Immature natural killer cell (primary cell): ENCODE data around the gene MAML3. TPM values are rescaled to one million over a fixed set of nuclear protein-coding genes. Genes with fewer than 3 reads are reported as not detected.

Experiments
- DNase-seq, 3 donors: peaks; one replicate each; pipeline ENCODE4 v3.0.0; 2022; ENCODE audit warnings: mixed read lengths in 1 of 3
- H3K27ac Mint-ChIP-seq, 6 donors: one replicate each; pipeline ENCODE4 v1.8.0; 2020; ENCODE audit warnings: mixed read lengths in 6 of 6, mild to moderate bottlenecking in 5 of 6, inconsistent platforms in 4 of 6, moderate library complexity in 3 of 6
- H3K27me3 Mint-ChIP-seq, 3 donors: one replicate each; pipeline ENCODE4 v1.8.0; 2020 to 2021; ENCODE audit warnings: low read depth in 3 of 3, mild to moderate bottlenecking in 3 of 3, mixed read lengths in 3 of 3, moderate library complexity in 3 of 3, inconsistent platforms in 1 of 3
- H3K36me3 Mint-ChIP-seq, 3 donors: one replicate each; pipeline ENCODE4 v1.8.0; 2020; ENCODE audit warnings: mixed read lengths in 3 of 3, inconsistent platforms in 2 of 3, mild to moderate bottlenecking in 2 of 3
- H3K4me1 Mint-ChIP-seq, 2 donors: one replicate each; pipeline ENCODE4 v1.8.0; 2020; ENCODE audit warnings: inconsistent platforms in 2 of 2, mild to moderate bottlenecking in 2 of 2, mixed read lengths in 2 of 2, moderate library complexity in 1 of 2
- H3K4me3 Mint-ChIP-seq, 5 donors: one replicate each; pipeline ENCODE4 v1.8.0; 2020; ENCODE audit warnings: mild to moderate bottlenecking in 5 of 5, mixed read lengths in 5 of 5, inconsistent platforms in 3 of 5, moderate library complexity in 3 of 5
- H3K9me3 Mint-ChIP-seq, 6 donors: one replicate each; pipeline ENCODE4 v1.8.0; 2020; ENCODE audit warnings: mild to moderate bottlenecking in 6 of 6, mixed read lengths in 6 of 6, inconsistent platforms in 4 of 6, moderate library complexity in 3 of 6
- polyA plus RNA-seq, 3 donors: library from polyadenylated mRNA; unstranded; fragments of 300-500 nt; fragmentation: Illumina TruSeq; gene quantifications; one replicate each; pipeline ENCODE4 v1.2.3, GENCODE V29; 2021

MAML3 gene
- polyA plus RNA-seq, 3 donors from 2014 or later: 0.41 to 1.2 TPM; not detected in 1

- Mint-ChIP-seq H3K4me1 (no peaks in the 10 kb centered on the region), H3K36me3 (no peaks in the 10 kb centered on the region), H3K27me3 (peaks cover 2 to 5% (median 2%) of the 10 kb centered on the region in 3 donors), H3K4me3 (no peak overlapping the region), H3K27ac (no peak overlapping the region), H3K9me3 (no peaks in the 10 kb centered on the region)
- DNase-seq: no peak
These were observed 16.3 kb upstream of the MAML3 start for GRCh38 chr4:140170299-140170698.

GRCh38 chr4:140168936-140169335 is 15.0 kb upstream of the MAML3 start:
- no peak for DNase-seq
- peaks cover 0 to 5% (median 0%) of the 10 kb centered on the region in 3 donors for H3K27me3 Mint-ChIP-seq
- H3K36me3 Mint-ChIP-seq: no peaks in the 10 kb centered on the region
- H3K4me1 Mint-ChIP-seq: no peaks in the 10 kb centered on the region
- no peak overlapping the region for H3K4me3 Mint-ChIP-seq
- H3K9me3 Mint-ChIP-seq: no peaks in the 10 kb centered on the region
- no peak overlapping the region for H3K27ac Mint-ChIP-seq

GRCh38 chr4:140168474-140168873 is 14.5 kb upstream of the MAML3 start:
- H3K9me3 Mint-ChIP-seq: no peaks in the 10 kb centered on the region

GRCh38 chr4:140163029-140163810 is 9.2 kb upstream of the MAML3 start:
- H3K4me1 Mint-ChIP-seq: peaks cover 0 to 1% of the 10 kb centered on the region in 2 donors
- no peaks in the 10 kb centered on the region for H3K36me3 Mint-ChIP-seq
- H3K27me3 Mint-ChIP-seq: peaks cover 0 to 8% (median 5%) of the 10 kb centered on the region in 3 donors
- H3K27ac Mint-ChIP-seq: no peak overlapping the region
- DNase-seq: no peak
- no peak overlapping the region for H3K4me3 Mint-ChIP-seq
- H3K9me3 Mint-ChIP-seq: peaks cover 0 to 2% (median 0%) of the 10 kb centered on the region in 6 donors

More at GRCh38 chr4:140168474-140168873, 14.5 kb upstream of the MAML3 start:
- Mint-ChIP-seq H3K27ac (no peak overlapping the region), H3K4me1 (no peaks in the 10 kb centered on the region), H3K36me3 (no peaks in the 10 kb centered on the region), H3K27me3 (peaks cover 0 to 5% (median 0%) of the 10 kb centered on the region in 3 donors), H3K4me3 (no peak overlapping the region)
- DNase-seq: no peak

GRCh38 chr4:140162596-140162995 is 8.6 kb upstream of the MAML3 start:
- Mint-ChIP-seq H3K36me3 (no peaks in the 10 kb centered on the region), H3K27me3 (peaks cover 0 to 8% (median 5%) of the 10 kb centered on the region in 3 donors), H3K27ac (no peak overlapping the region), H3K4me1 (peaks cover 0 to 1% of the 10 kb centered on the region in 2 donors), H3K9me3 (peaks cover 0 to 2% (median 0%) of the 10 kb centered on the region in 6 donors), H3K4me3 (no peak overlapping the region)
- no peak for DNase-seq

- Mint-ChIP-seq H3K9me3 (peaks cover 0 to 2% (median 0%) of the 10 kb centered on the region in 6 donors), H3K27ac (no peak overlapping the region), H3K4me1 (peaks cover 9 to 14% of the 10 kb centered on the region in 2 donors), H3K4me3 (no peak overlapping the region), H3K27me3 (peaks cover 8 to 19% (median 11%) of the 10 kb centered on the region in 3 donors), H3K36me3 (no peaks in the 10 kb centered on the region)
- DNase-seq: no peak
These were observed 4.5 kb upstream of the MAML3 start for GRCh38 chr4:140158365-140159030.

- peaks cover 15 to 20% of the 10 kb centered on the region in 2 donors for H3K4me1 Mint-ChIP-seq
- H3K4me3 Mint-ChIP-seq: no peak overlapping the region
- no peak for DNase-seq
- H3K36me3 Mint-ChIP-seq: no peaks in the 10 kb centered on the region
- peaks cover 8 to 21% (median 17%) of the 10 kb centered on the region in 3 donors for H3K27me3 Mint-ChIP-seq
- peaks cover 0 to 2% (median 0%) of the 10 kb centered on the region in 6 donors for H3K9me3 Mint-ChIP-seq
- H3K27ac Mint-ChIP-seq: no peak overlapping the region
These were observed 3.4 kb upstream of the MAML3 start for GRCh38 chr4:140157341-140157740.

- Mint-ChIP-seq H3K27ac (peak overlapping the region in 1 of 6 donors; percentile 26), H3K4me1 (peaks cover 20% of the 10 kb centered on the region in 2 donors), H3K36me3 (no peaks in the 10 kb centered on the region), H3K4me3 (no peak overlapping the region), H3K9me3 (peaks cover 0 to under 1% (median 0%) of the 10 kb centered on the region in 6 donors), H3K27me3 (peaks cover 10 to 21% (median 21%) of the 10 kb centered on the region in 3 donors)
- DNase-seq: no peak
These were observed 2.7 kb upstream of the MAML3 start for GRCh38 chr4:140156529-140157171.

GRCh38 chr4:140154572-140154891 is 548 bp upstream of the MAML3 start:
- Mint-ChIP-seq H3K9me3 (no peaks in the 10 kb centered on the region), H3K27me3 (peaks cover 8 to 26% (median 21%) of the 10 kb centered on the region in 3 donors), H3K4me3 (peak overlapping the region; percentile 90 to 97 (median 94)), H3K36me3 (no peaks in the 10 kb centered on the region), H3K4me1 (peaks cover 27 to 30% of the 10 kb centered on the region in 2 donors), H3K27ac (peak overlapping the region; percentile 55 to 81 (median 66))
- no peak for DNase-seq

- peaks cover 27 to 30% of the 10 kb centered on the region in 2 donors for H3K4me1 Mint-ChIP-seq
- H3K9me3 Mint-ChIP-seq: no peaks in the 10 kb centered on the region
- DNase-seq: peak in 1 of 3 donors; percentile 4
These were observed 616 bp downstream of the MAML3 start for GRCh38 chr4:140153419-140153717.

DNA sequence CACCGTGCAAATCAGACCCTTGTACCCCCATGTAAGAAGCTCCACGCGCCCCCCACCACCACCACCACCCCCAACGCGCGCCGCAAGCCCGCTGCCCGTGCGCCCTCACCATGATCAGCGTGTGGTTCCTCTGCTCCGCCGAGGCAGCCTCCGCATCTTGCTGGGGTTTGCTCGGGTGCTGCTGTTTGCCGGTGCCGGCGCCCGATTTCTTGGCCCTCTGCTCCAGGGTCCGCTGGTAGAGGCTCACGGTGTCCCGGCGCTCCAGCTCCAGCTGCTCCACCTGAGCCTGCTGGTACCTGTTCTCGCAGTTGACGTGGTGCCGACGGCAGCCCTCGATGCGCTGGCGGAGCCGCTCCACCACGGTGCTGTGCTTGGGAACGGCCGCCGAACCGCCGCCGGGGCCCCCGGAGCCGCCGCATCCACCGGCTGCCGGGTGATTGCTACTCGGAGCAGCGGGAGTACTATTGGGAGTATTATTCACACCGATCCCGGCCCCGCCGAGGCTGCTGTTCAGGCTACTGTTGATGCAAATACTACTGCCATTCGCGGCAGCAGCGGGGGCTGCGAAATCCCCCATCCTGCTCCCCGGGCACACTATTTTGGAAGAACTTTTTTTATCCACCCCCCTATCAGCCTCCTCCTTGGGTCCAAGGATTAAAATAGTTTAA is 1.1 kb downstream of the MAML3 start:
- Mint-ChIP-seq H3K4me3 (peak overlapping the region; percentile 90 to 97 (median 94)), H3K27me3 (peaks cover 8 to 26% (median 26%) of the 10 kb centered on the region in 3 donors), H3K27ac (peak overlapping the region; percentile 17 to 86 (median 72)), H3K9me3 (no peaks in the 10 kb centered on the region), H3K4me1 (peaks cover 27 to 30% of the 10 kb centered on the region in 2 donors), H3K36me3 (no peaks in the 10 kb centered on the region)
- peak; percentile 27 to 40 (median 32) for DNase-seq

More at GRCh38 chr4:140153419-140153717, 616 bp downstream of the MAML3 start:
- Mint-ChIP-seq H3K27ac (peak overlapping the region; percentile 12 to 86 (median 66)), H3K4me3 (peak overlapping the region; percentile 90 to 97 (median 94)), H3K27me3 (peaks cover 8 to 26% (median 26%) of the 10 kb centered on the region in 3 donors), H3K36me3 (no peaks in the 10 kb centered on the region)

GRCh38 chr4:140152013-140152703 is 1.8 kb downstream of the MAML3 start:
- peak; percentile 71 to 78 (median 71) for DNase-seq
- no peaks in the 10 kb centered on the region for H3K36me3 Mint-ChIP-seq
- peak overlapping the region; percentile 17 to 78 (median 72) for H3K27ac Mint-ChIP-seq
- H3K4me1 Mint-ChIP-seq: peaks cover 27 to 30% of the 10 kb centered on the region in 2 donors
- H3K4me3 Mint-ChIP-seq: peak overlapping the region; percentile 90 to 97 (median 94)
- H3K27me3 Mint-ChIP-seq: peaks cover 8 to 29% (median 26%) of the 10 kb centered on the region in 3 donors
- H3K9me3 Mint-ChIP-seq: no peaks in the 10 kb centered on the region

- Mint-ChIP-seq H3K4me1 (peaks cover 27 to 30% of the 10 kb centered on the region in 2 donors), H3K4me3 (peak overlapping the region; percentile 90 to 97 (median 94)), H3K9me3 (no peaks in the 10 kb centered on the region), H3K27me3 (peaks cover 8 to 30% (median 26%) of the 10 kb centered on the region in 3 donors), H3K36me3 (no peaks in the 10 kb centered on the region), H3K27ac (peak overlapping the region in 5 of 6 donors; percentile 51 to 78 (median 60))
- DNase-seq: peak in 2 of 3 donors; percentile 56 to 68
These were observed 2.3 kb downstream of the MAML3 start for GRCh38 chr4:140151699-140152012.
